Right atrium auricular region (tissue), 2 donors: ENCODE data around the gene MYZAP. TPM values are rescaled to one million over a fixed set of nuclear protein-coding genes. Genes with fewer than 3 reads are reported as not detected.

ENCODE experiments used
- DNase-seq: peaks from one replicate; pipeline ENCODE4 v3.0.0-alpha.2; 2019; ENCODE audit warnings: low spot score
- H3K27ac ChIP-seq, 2 donors: fragments of 200-600 bp; sonication (generic); 1 replicate in 1 of 2; 2 replicates in 1 of 2; pipeline ENCODE4 v1.5.1; 2016 to 2019
- H3K27me3 ChIP-seq, 2 donors: fragments of 200-600 bp; sonication (generic); one replicate each; pipeline versions ENCODE4 v1.5.1 to v1.6.0; 2017 to 2019
- H3K36me3 ChIP-seq: fragments of 200-600 bp; sonication (generic); one replicate; pipeline ENCODE4 v1.5.1; 2016
- H3K4me1 ChIP-seq, 2 donors: fragments of 200-600 bp; sonication (generic); one replicate each; pipeline versions ENCODE4 v1.5.1 to v1.6.0; 2017 to 2019
- H3K4me3 ChIP-seq, 2 donors: fragments of 200-600 bp; sonication (generic); 1 replicate in 1 of 2; 2 replicates in 1 of 2; pipeline ENCODE4 v1.5.1; 2017 to 2019; ENCODE audit warnings: mild to moderate bottlenecking in 1 of 2, moderate library complexity in 1 of 2
- H3K9me3 ChIP-seq, 2 donors: fragments of 200-600 bp; sonication (generic); one replicate each; pipeline ENCODE4 v1.5.1; 2019
- CTCF ChIP-seq, 2 donors: fragments of 200-600 bp; sonication (generic); IDR thresholded peaks; one replicate each; pipeline ENCODE4 v1.5.1; 2019; ENCODE audit warnings: antibody characterized with exemption in 2 of 2
- total RNA-seq, 2 donors: library from RNA; depleted of rRNA; stranded (reverse); fragments of >200 nt; gene quantifications; one replicate each; pipeline ENCODE4 v1.1.0, GENCODE V29; 2016

The MYZAP gene
- total RNA-seq, 2 donors from 2014 or later: 305 to 491 TPM

GRCh38 chr15:57677204-57677603, 85.5 kb downstream of the MYZAP start:
- H3K36me3 ChIP-seq: peaks cover 14% of the 10 kb centered on the region
- TF ChIP-seq CTCF (IDR thresholded peaks at IDR 0.05): no peak
- peaks cover 0 to 37% of the 10 kb centered on the region in 2 donors for H3K4me1 ChIP-seq
- no peak for DNase-seq
- no peaks in the 10 kb centered on the region for H3K27me3 ChIP-seq
- no peak overlapping the region for H3K27ac ChIP-seq
- H3K4me3 ChIP-seq: no peak overlapping the region
- H3K9me3 ChIP-seq: no peaks in the 10 kb centered on the region

GRCh38 chr15:57680021-57680420, 88.3 kb downstream of the MYZAP start:
- no peak for TF ChIP-seq CTCF (IDR thresholded peaks at IDR 0.05)
- DNase-seq: no peak
- Histone ChIP-seq H3K36me3 (peaks cover 25% of the 10 kb centered on the region), H3K27me3 (no peaks in the 10 kb centered on the region), H3K27ac (peak overlapping the region; percentile 78 to 81), H3K4me1 (peaks cover 0 to 51% of the 10 kb centered on the region in 2 donors), H3K9me3 (no peaks in the 10 kb centered on the region), H3K4me3 (no peak overlapping the region)

- no peak for TF ChIP-seq CTCF (IDR thresholded peaks at IDR 0.05)
- Histone ChIP-seq H3K9me3 (no peaks in the 10 kb centered on the region), H3K4me1 (peaks cover 0 to 51% of the 10 kb centered on the region in 2 donors), H3K27me3 (no peaks in the 10 kb centered on the region), H3K36me3 (peaks cover 15% of the 10 kb centered on the region), H3K4me3 (no peak overlapping the region), H3K27ac (peak overlapping the region; percentile 78 to 81)
- DNase-seq: no peak
Observed at GRCh38 chr15:57681011-57681410, 89.3 kb downstream of the MYZAP start.

GRCh38 chr15:57683481-57683880, 91.8 kb downstream of the MYZAP start:
- peaks cover 14% of the 10 kb centered on the region for H3K36me3 ChIP-seq
- H3K27me3 ChIP-seq: no peaks in the 10 kb centered on the region
- H3K4me3 ChIP-seq: no peak overlapping the region
- H3K9me3 ChIP-seq: no peaks in the 10 kb centered on the region
- DNase-seq: no peak
- H3K27ac ChIP-seq: peak overlapping the region; percentile 78 to 81
- TF ChIP-seq CTCF (IDR thresholded peaks at IDR 0.05): no peak
- H3K4me1 ChIP-seq: peaks cover 0 to 51% of the 10 kb centered on the region in 2 donors

- Histone ChIP-seq H3K4me1 (peaks cover 0 to 48% of the 10 kb centered on the region in 2 donors), H3K4me3 (no peak overlapping the region), H3K27me3 (no peaks in the 10 kb centered on the region), H3K36me3 (peaks cover 14% of the 10 kb centered on the region), H3K27ac (peak overlapping the region; percentile 78 to 81), H3K9me3 (no peaks in the 10 kb centered on the region)
- DNase-seq: no peak
- no peak for TF ChIP-seq CTCF (IDR thresholded peaks at IDR 0.05)
Observed at GRCh38 chr15:57684491-57685151, 92.9 kb downstream of the MYZAP start.
